Bronchial epithelial cell (primary cell): ENCODE results near the gene PRDX5. TPM values are rescaled to one million over a fixed set of nuclear protein-coding genes. Genes with fewer than 3 reads are reported as not detected.
"Not testable (repeated sequence)": the region's sequence is repeated elsewhere in the genome, so short reads cannot be mapped to it uniquely, and the experiment has no call there.

Source experiments
- DNase-seq: peaks from one replicate; pipeline ENCODE4 v3.0.0-alpha.2; 2010; ENCODE audit warnings: low read depth
- FAIRE-seq: peaks from 2 replicates; lab custom pipeline; 2011; peaks lifted over from hg19 to GRCh38; lab: Jason Lieb, UNC
- H3K27me3 ChIP-seq: 2 replicates; pipeline ENCODE4 v1.5.1; 2011; ENCODE audit warnings: low read length; ENCODE audit not compliant: control insufficient read depth, insufficient read depth
- H3K36me3 ChIP-seq: 2 replicates; pipeline ENCODE4 v1.5.1; 2011; ENCODE audit warnings: low read length; ENCODE audit not compliant: control insufficient read depth, insufficient read depth
- H3K4me3 ChIP-seq: 2 replicates; pipeline ENCODE4 v1.5.1; 2011; ENCODE audit warnings: mild to moderate bottlenecking, low read depth, low read length, control low read depth
- total RNA-seq: library from RNA; depleted of rRNA; stranded (reverse); fragments of >200 nt; gene quantifications from 2 replicates; pipeline ENCODE4 v1.2.1, GENCODE V29; 2014
- TF ChIP-seq, protein P1 (sequence below): IDR thresholded peaks from 2 replicates; pipeline ENCODE4 v1.5.1; 2011; ENCODE audit warnings: mild to moderate bottlenecking, moderate library complexity, low read length, control low read depth, inconsistent platforms; ENCODE audit not compliant: insufficient read depth, severe bottlenecking

PRDX5 gene
- total RNA-seq, 1 donor from 2014 or later = 649 TPM

DNA sequence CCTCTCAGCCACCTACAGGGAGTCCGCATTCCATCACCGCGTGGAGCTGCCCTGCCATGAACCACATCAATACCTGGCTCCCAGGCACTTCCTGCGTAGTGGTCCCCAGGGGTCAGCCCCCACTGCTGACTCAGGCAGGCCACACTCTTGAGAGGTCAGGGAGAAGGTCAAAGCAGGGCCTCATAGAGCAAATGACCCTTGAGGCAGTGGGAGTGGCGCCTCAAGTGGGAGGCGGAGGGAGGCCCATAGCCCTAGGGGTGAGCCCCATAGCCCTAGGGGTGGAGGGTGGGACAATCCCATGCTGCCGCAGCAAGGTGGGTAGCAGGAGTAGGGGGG is 5.0 kb downstream of the PRDX5 start:
- TF ChIP-seq, protein P1, sequence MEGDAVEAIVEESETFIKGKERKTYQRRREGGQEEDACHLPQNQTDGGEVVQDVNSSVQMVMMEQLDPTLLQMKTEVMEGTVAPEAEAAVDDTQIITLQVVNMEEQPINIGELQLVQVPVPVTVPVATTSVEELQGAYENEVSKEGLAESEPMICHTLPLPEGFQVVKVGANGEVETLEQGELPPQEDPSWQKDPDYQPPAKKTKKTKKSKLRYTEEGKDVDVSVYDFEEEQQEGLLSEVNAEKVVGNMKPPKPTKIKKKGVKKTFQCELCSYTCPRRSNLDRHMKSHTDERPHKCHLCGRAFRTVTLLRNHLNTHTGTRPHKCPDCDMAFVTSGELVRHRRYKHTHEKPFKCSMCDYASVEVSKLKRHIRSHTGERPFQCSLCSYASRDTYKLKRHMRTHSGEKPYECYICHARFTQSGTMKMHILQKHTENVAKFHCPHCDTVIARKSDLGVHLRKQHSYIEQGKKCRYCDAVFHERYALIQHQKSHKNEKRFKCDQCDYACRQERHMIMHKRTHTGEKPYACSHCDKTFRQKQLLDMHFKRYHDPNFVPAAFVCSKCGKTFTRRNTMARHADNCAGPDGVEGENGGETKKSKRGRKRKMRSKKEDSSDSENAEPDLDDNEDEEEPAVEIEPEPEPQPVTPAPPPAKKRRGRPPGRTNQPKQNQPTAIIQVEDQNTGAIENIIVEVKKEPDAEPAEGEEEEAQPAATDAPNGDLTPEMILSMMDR = no peak
- DNase-seq (no peak), FAIRE-seq (no peak)
- no peak overlapping the region for H3K4me3 ChIP-seq
- H3K36me3 ChIP-seq = peaks cover 16% of the 10 kb centered on the region
- H3K27me3 ChIP-seq = no peaks in the 10 kb centered on the region

DNA sequence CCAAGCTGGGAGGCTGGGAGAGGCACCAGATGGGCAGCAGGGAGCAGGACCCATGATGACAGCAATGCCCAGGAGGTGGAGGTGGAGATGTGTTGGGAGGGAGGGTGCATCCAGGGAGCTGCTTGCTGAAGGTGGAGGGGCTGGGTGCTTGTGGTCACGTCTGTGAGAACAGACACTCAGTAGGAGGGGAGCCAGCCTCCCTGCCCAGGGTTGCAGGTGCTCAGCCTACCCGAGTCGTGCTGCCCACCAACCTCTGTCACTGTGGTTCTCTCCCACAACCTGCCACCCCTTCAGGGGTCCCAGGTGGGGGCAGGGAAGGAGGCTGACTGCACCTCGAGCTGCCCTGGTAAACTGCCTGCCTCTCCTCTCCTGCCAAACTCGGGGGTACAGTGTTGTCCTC is 5.5 kb downstream of the PRDX5 start:
- Histone ChIP-seq H3K27me3 (no peaks in the 10 kb centered on the region), H3K4me3 (no peak overlapping the region), H3K36me3 (peaks cover 16% of the 10 kb centered on the region)
- DNase-seq = no peak
- no peak for FAIRE-seq
- TF ChIP-seq, protein P1 = no peak

DNA sequence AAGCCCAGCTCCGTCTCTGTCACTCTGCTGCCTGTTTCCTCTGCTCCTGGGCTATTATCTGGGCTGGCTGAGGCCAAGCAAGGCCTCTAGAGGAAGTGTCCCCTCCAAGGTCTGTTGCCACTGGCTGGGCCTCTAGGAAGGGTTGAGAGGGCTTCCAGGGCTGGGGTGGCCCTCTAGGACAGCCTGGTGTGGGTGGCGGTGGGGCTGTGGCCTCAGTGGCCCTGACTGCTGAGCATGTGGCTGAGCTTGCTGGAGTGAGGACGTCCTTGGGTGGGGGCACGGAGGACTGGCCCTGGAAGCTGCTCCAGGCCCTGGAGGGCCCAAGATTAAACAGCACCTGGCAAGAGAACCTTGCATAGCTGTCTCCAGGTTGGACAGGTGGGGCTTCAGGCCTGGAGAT is 6.1 kb downstream of the PRDX5 start:
- not testable (repeated sequence) for H3K27me3 ChIP-seq, FAIRE-seq, DNase-seq, H3K4me3 ChIP-seq
- peaks cover 16% of the 10 kb centered on the region for H3K36me3 ChIP-seq

DNA sequence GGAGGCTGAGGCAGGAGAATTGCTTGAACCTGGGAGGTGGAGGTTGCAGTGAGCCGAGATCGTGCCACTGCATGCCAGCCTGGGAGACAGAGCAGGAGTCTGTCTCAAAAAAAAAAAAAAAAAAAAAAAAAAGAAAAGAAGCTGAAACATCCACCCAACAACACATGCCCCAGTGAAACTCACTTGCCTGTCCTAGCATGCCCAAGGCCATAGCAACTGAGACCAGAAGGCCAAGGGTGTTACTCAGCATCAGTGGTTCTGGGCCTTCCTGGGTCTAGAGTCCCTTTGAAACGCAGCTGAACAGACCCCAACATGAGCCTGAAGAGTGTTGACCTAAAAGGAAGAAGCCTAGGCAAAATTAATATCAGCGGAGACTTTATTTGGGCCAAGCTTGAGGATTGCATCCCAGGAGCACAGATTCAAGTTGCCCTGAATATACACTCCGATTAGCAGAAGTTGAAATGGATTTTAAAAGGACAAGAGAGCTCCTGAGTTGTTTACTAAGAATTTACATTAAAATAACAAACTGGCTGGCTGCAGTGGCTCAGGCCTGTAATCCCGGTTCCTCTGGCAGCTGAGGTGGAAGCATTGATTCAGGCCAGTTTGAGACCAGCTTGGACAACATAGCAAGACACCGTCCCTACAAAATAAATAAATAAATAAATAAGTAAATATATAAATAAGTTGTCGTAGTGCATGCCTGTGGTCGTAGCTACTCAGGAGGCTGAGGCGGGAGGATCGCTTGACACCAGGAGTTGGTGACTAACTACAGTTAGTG is 7.0 kb downstream of the PRDX5 start:
- Histone ChIP-seq H3K27me3 (no peaks in the 10 kb centered on the region), H3K36me3 (peaks cover 12% of the 10 kb centered on the region), H3K4me3 (no peak overlapping the region)
- TF ChIP-seq, protein P1 = no peak
- DNase-seq (peak; percentile 97), FAIRE-seq (no peak)

DNA sequence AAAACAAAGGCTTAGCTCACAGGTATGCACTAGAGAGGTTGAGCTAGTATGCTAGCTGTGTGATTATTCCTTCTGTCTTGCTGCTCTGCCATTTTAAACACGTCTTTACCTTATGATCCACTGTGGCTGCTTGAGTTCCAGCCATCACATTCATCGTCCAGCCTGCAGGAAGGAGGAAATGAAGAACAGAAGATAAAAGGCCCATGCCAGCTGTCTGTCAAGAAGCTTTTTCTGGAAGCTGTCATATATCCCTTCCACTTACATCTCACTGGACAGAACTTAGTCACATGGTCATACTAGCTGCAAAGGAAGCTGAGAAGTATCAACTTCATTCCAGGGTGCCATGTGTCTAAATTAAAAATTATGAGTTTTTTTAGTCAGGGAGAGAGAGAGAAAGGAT is 9.5 kb downstream of the PRDX5 start:
- no peak overlapping the region for H3K4me3 ChIP-seq
- no peaks in the 10 kb centered on the region for H3K27me3 ChIP-seq
- TF ChIP-seq, protein P1 = no peak
- DNase-seq (no peak), FAIRE-seq (no peak)
- peaks cover 4% of the 10 kb centered on the region for H3K36me3 ChIP-seq

GRCh38 chr11:64327993-64328392 is 10.1 kb downstream of the PRDX5 start:
- DNase-seq (no peak), FAIRE-seq (no peak)
- Histone ChIP-seq H3K4me3 (no peak overlapping the region), H3K36me3 (no peaks in the 10 kb centered on the region), H3K27me3 (no peaks in the 10 kb centered on the region)
- TF ChIP-seq, protein P1 = no peak
